RWPE1 (cell line): ENCODE data around the gene POLR1G.
A peak's percentile ranks its signal among the peaks of the same experiment; 100 is the strongest.
"Not testable (repeated sequence)": the region's sequence is repeated elsewhere in the genome, so short reads cannot be mapped to it uniquely, and the experiment has no call there.

Source experiments
- CTCF ChIA-PET: fragments of 350-600 bp; sonication (Branson Sonifier 250); formaldehyde crosslinking; extraction: SDS; loops from one replicate; lab custom pipeline; 2021; lab: Yijun Ruan, JAX
- POLR2A ChIA-PET: fragments of 400-600 bp; formaldehyde crosslinking; extraction: SDS; loops from one replicate; lab custom pipeline; 2020; ENCODE audit warnings: antibody characterized with exemption; ENCODE audit not compliant: low non-redundant PET; lab: Yijun Ruan, JAX
- DNase-seq: peaks from one replicate; pipeline ENCODE4 v3.0.0; 2012; ENCODE audit warnings: low spot score
- H3K27ac ChIP-seq: fragments of 450-650 bp; 2 replicates; pipeline ENCODE4 v1.5.1; 2017
- TF ChIP-seq, protein P1 (sequence below): fragments of 450-650 bp; conservative IDR thresholded peaks from 2 replicates; pipeline ENCODE4 v1.5.1; 2017; ENCODE audit warnings: low read depth, mild to moderate bottlenecking

The POLR1G gene

DNA sequence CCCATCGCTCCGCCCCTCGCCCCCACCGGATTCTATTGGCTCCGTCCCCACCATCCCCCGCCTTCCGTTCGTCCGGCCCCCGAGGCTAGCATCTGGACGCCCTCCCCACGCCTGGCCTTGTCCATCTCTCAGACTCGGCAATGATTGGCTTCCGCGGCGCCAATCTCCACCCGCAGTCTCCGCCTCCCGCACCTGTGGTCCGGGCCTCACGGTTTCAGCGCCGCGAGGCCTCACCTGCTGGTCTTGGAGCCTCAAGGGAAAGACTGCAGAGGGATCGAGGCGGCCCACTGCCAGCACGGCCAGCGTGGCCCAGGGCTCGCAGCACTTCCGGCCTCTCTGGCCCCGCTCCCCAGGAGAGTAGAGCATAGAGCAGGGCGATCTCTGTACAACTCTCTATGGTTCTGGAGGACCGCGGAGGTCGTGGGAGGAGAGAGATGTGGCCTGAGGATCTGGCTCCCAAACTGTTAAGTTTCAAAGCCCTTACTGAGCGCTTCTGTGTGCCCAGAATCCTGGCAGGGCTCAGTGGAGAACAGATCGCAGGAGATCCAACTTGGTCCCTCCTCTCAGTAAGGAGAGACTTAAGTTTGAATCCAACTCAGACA, 17.2 kb downstream of the POLR1G start, which contains the start of gene ERCC1:
ERCC1 (minus strand) TSS at position 329 of the 602 bp plus-strand sequence. CDS start 543 bp downstream, outside the sequence.
- ChIA-PET POLR2A (interaction anchor here (0.6 to 1.3 kb wide), 5 partner anchors 11 to 253 kb away, joined by 3 to 5 read pairs (median 4); no protein-coding TSS in a partner anchor), CTCF (interaction anchor here (0.8 to 1.4 kb wide), 2 partner anchors 55 to 62 kb away, joined by 4 to 5 read pairs; no protein-coding TSS in a partner anchor)
- peak within 1 kb of the TSS; percentile 100 for H3K27ac ChIP-seq
- peak; percentile 99 for DNase-seq
- TF ChIP-seq, protein P1, sequence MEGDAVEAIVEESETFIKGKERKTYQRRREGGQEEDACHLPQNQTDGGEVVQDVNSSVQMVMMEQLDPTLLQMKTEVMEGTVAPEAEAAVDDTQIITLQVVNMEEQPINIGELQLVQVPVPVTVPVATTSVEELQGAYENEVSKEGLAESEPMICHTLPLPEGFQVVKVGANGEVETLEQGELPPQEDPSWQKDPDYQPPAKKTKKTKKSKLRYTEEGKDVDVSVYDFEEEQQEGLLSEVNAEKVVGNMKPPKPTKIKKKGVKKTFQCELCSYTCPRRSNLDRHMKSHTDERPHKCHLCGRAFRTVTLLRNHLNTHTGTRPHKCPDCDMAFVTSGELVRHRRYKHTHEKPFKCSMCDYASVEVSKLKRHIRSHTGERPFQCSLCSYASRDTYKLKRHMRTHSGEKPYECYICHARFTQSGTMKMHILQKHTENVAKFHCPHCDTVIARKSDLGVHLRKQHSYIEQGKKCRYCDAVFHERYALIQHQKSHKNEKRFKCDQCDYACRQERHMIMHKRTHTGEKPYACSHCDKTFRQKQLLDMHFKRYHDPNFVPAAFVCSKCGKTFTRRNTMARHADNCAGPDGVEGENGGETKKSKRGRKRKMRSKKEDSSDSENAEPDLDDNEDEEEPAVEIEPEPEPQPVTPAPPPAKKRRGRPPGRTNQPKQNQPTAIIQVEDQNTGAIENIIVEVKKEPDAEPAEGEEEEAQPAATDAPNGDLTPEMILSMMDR: no peak

DNA sequence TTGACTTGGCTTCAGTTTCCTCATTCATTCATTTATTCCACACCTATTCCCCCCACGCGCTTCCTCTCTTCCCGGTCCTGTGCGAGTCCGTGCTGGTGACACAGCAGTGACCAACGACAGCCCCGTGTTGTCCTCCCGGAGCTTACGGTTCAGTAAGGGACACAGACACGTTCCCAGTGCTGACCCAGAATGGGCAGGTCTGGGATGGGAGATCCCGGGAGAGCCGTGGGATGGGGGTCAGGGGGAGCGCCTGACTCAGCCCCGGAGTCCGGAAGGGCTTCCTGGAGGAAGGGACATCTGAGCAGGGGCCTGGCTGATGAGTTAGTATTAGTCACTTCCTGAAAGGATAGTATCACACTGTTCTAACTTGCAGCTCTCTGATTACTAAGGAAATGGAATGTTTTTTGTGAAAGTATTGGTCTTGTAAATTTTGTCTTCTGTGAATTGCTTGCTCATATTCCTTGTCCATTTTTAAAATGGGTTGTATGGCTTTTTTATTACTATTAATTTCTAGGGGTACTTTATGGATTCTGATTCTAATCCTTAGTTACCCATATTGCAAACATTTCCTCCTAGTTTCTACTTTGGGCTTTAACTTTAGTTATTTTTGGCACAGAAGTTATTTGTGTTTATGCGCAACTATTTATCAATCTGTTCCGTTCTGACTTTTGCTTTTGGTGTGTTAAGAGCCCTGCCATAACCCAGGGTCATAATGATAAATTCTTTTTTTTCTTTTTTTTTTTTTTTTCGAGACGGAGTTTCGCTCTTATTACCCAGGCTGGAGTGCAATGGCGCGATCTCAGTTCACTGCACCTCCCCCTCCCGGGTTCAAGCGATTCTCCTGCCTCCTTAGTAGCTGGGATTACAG, 18.0 kb downstream of the POLR1G start:
- TF ChIP-seq, protein P1: no peak
- CTCF ChIA-PET: interaction anchor here (0.6 to 1.4 kb wide), 4 partner anchors 22 to 269 kb away, joined by 3 to 8 read pairs (median 4); no protein-coding TSS in a partner anchor
- DNase-seq: peak; percentile 93
- POLR2A ChIA-PET: interaction anchor here (0.6 to 1.3 kb wide), 4 partner anchors 22 to 252 kb away, joined by 3 to 8 read pairs (median 5); no protein-coding TSS in a partner anchor
- peak overlapping the region; percentile 100 for H3K27ac ChIP-seq

DNA sequence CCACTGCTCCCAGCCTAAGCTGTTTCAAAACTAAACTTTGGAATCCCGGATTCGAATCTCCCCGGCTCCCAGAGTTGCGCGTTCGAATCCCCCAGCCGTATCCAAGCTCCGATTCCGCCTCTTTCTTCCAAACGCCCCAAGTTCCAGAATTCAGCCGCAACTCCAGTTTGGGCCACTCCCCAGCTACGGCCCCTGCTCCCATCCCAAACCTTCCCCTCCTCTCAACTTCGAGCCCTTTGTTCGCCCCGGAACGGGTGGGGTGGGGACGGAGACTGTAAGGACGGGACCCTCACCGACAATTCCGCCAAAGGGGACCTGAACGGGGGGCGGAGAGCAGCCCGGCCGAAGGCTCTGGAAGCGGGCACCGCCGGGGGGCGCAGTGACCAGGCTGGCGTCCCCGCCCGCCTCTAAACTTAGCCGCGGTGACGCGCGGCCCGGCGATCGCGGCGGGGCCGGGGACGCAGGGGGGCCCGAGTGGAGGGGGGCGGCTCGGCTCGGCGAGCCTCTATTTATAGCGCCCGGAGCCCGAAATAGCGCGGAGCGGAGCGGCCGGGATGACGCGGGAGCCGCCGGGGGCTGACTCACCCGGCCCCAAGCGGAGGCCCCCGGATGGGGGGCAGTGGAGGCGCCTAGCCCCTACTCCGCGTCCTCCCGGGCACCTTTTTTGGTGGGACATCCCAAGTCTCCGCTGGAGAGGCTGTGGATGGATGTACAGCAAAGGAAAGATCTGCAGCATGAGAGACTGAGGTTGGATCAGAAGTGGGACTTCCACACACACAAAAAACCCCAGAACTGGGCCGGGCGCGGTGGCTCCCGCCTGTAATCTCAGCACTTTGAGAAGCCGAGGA, 22.2 kb downstream of the POLR1G start:
- ChIA-PET CTCF (interaction anchor here (0.8 to 1.5 kb wide), 3 partner anchors 11 to 60 kb away, joined by 4 to 15 read pairs (median 5); no protein-coding TSS in a partner anchor), POLR2A (no interaction called here)
- no peak for DNase-seq
- peak overlapping the region; percentile 100 for H3K27ac ChIP-seq
- TF ChIP-seq, protein P1: peak; percentile 54

DNA sequence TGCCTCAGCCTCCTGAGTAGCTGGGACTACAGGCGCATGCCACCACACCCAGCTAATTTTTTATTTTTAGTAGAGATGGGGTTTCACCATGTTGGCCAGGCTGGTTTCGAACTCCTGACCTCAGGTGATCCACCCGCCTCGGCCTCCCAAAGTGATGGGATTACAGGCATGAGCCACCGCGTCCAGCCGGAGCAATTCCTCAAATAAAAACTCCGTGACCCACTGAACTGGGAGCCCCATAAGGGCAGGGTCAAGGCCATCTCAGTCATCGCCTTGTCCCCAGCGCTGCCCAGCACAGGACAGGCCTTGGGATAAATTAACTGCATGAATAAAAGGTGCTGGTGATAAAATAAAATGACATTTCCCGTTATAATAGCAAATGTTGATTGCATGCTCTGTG, 23.5 kb downstream of the POLR1G start:
- POLR2A ChIA-PET, DNase-seq: not testable (repeated sequence)
- peak overlapping the region; percentile 100 for H3K27ac ChIP-seq
- CTCF ChIA-PET: interaction anchor here (2.2 to 2.3 kb wide), 2 partner anchors 10 to 49 kb away, joined by 9 read pairs; no protein-coding TSS in a partner anchor

DNA sequence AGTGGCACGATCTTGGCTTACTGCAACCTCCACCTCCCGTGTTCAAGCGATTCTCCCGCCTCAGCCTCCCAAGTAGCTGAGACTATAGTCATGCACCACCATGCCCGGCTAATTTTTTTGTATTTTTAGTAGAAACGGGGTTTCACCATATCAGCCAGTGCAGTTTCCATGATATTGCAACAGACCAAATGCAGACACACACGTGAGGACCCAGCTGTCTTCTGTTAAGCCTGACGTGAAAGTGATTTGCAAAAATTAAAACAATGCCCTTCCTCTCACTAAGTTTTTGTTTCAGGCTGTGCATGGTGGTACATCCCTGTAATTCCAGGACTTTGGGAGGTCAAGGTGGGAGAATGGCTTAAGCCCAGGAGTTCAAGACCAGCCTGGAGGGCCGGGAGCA, 24.6 kb downstream of the POLR1G start:
- peak overlapping the region; percentile 100 for H3K27ac ChIP-seq
- POLR2A ChIA-PET, DNase-seq: not testable (repeated sequence)
- CTCF ChIA-PET: interaction anchor here (0.6 to 2.3 kb wide), 4 partner anchors 8 to 260 kb away, joined by 3 to 9 read pairs (median 6); no protein-coding TSS in a partner anchor

DNA sequence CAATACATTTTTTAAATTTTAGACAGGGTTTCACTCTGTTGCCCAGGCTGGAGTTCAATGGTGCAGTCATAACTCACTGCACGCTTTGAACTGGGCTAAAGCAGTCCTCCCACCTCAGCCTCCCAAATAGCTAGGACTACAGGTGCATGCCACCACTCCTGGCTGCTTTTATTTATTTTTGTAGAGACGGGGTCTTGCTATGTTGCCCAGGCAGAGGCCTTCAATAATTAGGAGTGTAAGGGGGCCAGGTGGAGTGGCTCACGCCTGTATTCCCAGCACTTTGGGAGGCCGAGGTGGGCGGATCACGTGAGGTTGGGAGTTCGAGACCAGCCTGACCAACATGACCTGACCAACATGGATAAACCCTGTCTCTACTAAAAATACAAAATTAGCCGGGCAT, 26.1 kb downstream of the POLR1G start:
- POLR2A ChIA-PET, DNase-seq, CTCF ChIA-PET, H3K27ac ChIP-seq: not testable (repeated sequence)

DNA sequence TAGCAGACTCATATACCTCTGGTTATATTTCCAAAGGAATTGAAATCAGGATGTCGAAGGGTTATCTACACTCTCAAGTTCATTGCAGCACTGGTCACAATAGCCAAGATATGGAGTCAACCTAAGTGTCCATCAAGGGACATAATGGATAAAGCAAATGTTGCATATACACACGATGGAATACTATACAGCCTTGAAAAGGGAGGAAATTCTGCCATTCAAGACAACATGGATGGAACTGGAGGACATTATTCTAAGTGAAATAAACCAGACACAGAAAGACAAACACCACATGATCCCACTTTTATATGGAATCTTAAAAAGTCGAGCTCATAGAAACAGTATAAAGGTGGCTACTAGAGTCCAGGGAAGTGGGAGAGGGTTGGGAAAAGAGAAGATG, 30.9 kb downstream of the POLR1G start:
- ChIA-PET POLR2A (no interaction called here), CTCF (interaction anchor here (0.9 to 4.4 kb wide), 2 partner anchors 40 to 48 kb away, joined by 12 to 115 read pairs; no protein-coding TSS in a partner anchor)
- no peak overlapping the region for H3K27ac ChIP-seq
- TF ChIP-seq, protein P1: no peak
- DNase-seq: no peak
